ENCODE data around the gene ZBTB8A. TPM values are rescaled to one million over a fixed set of nuclear protein-coding genes. Genes with fewer than 3 reads are reported as not detected.

The ZBTB8A gene
- total and polyA plus RNA-seq, 7 experiments from 2014 or later: 0.07 TPM; not detected in 6

Other genes with a start within 250 kb of the ZBTB8A start
- 100 to 1,000 TPM in 4 of 5 experiments, 10 to 100 TPM in 1; 81.8 to 205 (median 174) TPM for gene HDAC1, start 247.3 kb upstream of the ZBTB8A start, total RNA-seq
- gene HDAC1, start 247.3 kb upstream of the ZBTB8A start, polyA plus RNA-seq: 100 to 1,000 TPM; 170 to 209 TPM
- gene MARCKSL1, start 203.2 kb upstream of the ZBTB8A start, total RNA-seq: 10 to 100 TPM; 22.2 to 70.2 (median 41.7) TPM
- gene MARCKSL1, start 203.2 kb upstream of the ZBTB8A start, polyA plus RNA-seq: 100 to 1,000 TPM; 175 to 222 TPM
- 10 to 100 TPM; 11.9 to 37.6 (median 27.7) TPM for gene FAM229A, start 176.9 kb upstream of the ZBTB8A start, total RNA-seq
- gene FAM229A, start 176.9 kb upstream of the ZBTB8A start, polyA plus RNA-seq: 1 to 10 TPM in 1 of 2 donors, under 1 TPM in 1; 0.32 to 2.5 TPM
- gene TSSK3, start 176.9 kb upstream of the ZBTB8A start, total RNA-seq: 1 to 10 TPM in 4 of 5 experiments, under 1 TPM in 1; 0.77 to 7.2 (median 2.7) TPM
- 1 to 10 TPM in 1 of 2 donors, under 1 TPM in 1; 0.50 to 3.2 TPM for gene TSSK3, start 176.9 kb upstream of the ZBTB8A start, polyA plus RNA-seq
- gene BSDC1, start 145.0 kb upstream of the ZBTB8A start, total RNA-seq: 100 to 1,000 TPM in 4 of 5 experiments, 10 to 100 TPM in 1; 51.7 to 186 (median 121) TPM
- 10 to 100 TPM; 37.6 to 54.9 TPM for gene BSDC1, start 145.0 kb upstream of the ZBTB8A start, polyA plus RNA-seq
- gene ZBTB8B, start 74.4 kb upstream of the ZBTB8A start, total RNA-seq: under 1 TPM in 1 of 5 experiments, not detected in 4; 0.02 TPM
- gene ZBTB8B, start 74.4 kb upstream of the ZBTB8A start, polyA plus RNA-seq: not detected
- gene ZBTB8OS, start 111.1 kb downstream of the ZBTB8A start, total RNA-seq: 10 to 100 TPM; 35.5 to 58.8 (median 47.4) TPM
- gene ZBTB8OS, start 111.1 kb downstream of the ZBTB8A start, polyA plus RNA-seq: 10 to 100 TPM; 49.8 to 65.9 TPM
- 100 to 1,000 TPM; 130 to 280 (median 162) TPM for gene RBBP4, start 111.8 kb downstream of the ZBTB8A start, total RNA-seq
- 100 to 1,000 TPM; 246 to 251 TPM for gene RBBP4, start 111.8 kb downstream of the ZBTB8A start, polyA plus RNA-seq
- not detected for gene SYNC, start 163.3 kb downstream of the ZBTB8A start, total RNA-seq
- gene SYNC, start 163.3 kb downstream of the ZBTB8A start, polyA plus RNA-seq: not detected